Measurements from ENCODE around the gene CCND2.

DNA sequence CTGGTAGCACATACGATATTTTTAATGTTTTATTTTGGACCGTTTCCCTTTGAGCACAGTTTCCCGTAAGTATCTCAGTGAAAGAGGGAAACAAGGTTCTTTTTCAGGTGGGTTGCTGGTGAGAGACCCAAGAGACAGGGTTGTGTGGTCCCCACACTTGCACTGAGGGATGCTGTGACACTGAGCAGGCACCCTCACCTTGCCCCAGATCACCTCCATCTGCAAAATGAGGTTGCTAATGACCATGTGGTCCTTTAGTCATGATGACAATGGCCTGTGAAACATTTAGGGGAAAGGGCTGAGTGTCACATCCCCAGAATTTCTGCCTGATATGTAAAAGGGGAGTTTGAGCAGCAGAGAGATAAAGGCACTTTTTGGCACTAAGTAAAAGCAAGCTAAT lies 4.3 kb downstream of the CCND2 start:
- TF ChIP-seq, protein P1, sequence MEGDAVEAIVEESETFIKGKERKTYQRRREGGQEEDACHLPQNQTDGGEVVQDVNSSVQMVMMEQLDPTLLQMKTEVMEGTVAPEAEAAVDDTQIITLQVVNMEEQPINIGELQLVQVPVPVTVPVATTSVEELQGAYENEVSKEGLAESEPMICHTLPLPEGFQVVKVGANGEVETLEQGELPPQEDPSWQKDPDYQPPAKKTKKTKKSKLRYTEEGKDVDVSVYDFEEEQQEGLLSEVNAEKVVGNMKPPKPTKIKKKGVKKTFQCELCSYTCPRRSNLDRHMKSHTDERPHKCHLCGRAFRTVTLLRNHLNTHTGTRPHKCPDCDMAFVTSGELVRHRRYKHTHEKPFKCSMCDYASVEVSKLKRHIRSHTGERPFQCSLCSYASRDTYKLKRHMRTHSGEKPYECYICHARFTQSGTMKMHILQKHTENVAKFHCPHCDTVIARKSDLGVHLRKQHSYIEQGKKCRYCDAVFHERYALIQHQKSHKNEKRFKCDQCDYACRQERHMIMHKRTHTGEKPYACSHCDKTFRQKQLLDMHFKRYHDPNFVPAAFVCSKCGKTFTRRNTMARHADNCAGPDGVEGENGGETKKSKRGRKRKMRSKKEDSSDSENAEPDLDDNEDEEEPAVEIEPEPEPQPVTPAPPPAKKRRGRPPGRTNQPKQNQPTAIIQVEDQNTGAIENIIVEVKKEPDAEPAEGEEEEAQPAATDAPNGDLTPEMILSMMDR (IDR thresholded peaks at IDR 0.05) = no peak
- no peak for TF ChIP-seq POLR2A (IDR thresholded peaks at IDR 0.05)

All from testis (tissue), 2 donors.